Ureter (tissue), 1 donor: Measurements from ENCODE around the gene SHQ1. TPM values are rescaled to one million over a fixed set of nuclear protein-coding genes. Genes with fewer than 3 reads are reported as not detected.
"Not testable (repeated sequence)": the region's sequence is repeated elsewhere in the genome, so short reads cannot be mapped to it uniquely, and the experiment has no call there.

ENCODE experiments used
- DNase-seq: peaks from one replicate; pipeline ENCODE4 v3.0.0-alpha.2; 2020; ENCODE audit warnings: low spot score
- total RNA-seq: library from RNA; stranded (reverse); gene quantifications from one replicate; pipeline ENCODE4 v1.2.4, GENCODE V29; 2023
- donor health status: DM: yes; HTN: yes; CAD: no.

The SHQ1 gene
- total RNA-seq, 1 donor from 2014 or later: 31.4 TPM

- DNase-seq: no peak
Observed at GRCh38 chr3:72719137-72719536, 129.1 kb downstream of the SHQ1 start.

GRCh38 chr3:72714135-72714534, 134.1 kb downstream of the SHQ1 start:
- DNase-seq: not testable (repeated sequence)

- not testable (repeated sequence) for DNase-seq
Observed at GRCh38 chr3:72710471-72710870, 137.8 kb downstream of the SHQ1 start.

DNA sequence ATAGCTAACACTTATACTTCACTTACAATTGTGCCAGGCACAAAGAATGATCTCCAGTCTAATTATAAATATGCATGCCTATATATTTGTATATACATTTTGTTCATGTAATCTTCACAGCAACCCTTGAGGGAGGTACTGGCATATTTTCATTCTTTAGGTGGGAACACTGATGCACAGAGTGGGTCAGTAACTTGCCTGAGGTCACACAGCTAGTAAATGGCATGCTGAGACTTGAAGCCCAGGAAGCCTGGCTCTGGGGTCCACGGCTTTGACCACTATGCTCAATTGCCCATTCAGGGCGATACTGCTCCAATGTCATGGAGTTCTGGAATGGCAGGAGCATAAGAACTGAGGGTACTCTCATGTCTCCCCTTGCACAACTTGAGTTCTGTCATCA, 139.8 kb downstream of the SHQ1 start:
- no peak for DNase-seq

- DNase-seq: no peak
Observed at GRCh38 chr3:72702997-72703396, 145.2 kb downstream of the SHQ1 start.

DNA sequence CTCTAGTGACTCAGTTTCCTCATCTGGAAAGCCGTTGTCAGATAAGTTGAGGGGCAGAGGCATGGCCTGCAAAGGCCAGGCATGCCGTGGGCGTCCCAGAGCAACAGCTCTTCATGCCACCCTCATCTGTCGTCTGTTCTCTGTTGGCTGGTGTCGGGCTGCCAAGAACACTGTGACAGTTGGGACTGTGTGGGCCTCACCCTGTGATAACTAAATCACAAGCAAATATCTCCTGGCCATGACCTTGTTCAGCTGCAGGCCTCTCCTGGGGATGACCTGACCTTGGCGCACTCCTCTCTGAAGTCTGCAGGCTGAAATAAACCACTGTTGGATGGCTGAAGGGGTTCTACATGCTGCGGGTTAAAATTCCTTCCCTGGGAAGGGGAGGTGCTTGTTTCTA, 145.9 kb downstream of the SHQ1 start:
- DNase-seq: no peak

DNA sequence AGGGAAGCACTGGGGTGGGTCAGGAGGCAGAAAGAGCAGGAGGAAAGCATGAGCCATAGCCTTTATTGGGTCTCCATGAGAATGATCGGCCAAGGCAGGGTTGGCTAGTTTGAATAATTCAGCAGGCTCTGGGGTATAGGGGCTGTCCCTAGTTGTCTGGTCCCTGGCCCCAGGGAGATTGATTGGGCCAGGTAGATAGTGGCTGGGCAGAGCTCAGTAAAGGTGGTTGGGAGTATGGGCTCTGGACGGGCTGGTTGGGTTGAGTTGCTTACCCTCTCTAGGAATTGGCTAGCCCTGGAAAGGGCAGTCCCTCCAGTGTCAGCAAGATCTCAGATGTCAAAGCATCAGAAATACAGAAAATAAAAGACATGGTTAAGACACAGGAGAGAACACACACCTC, 148.1 kb downstream of the SHQ1 start:
- DNase-seq: no peak

GRCh38 chr3:72699631-72700030, 148.6 kb downstream of the SHQ1 start:
- DNase-seq: no peak

Other genes starting within 250 kb of the SHQ1 start
- gene GXYLT2, start 39.6 kb upstream of the SHQ1 start, total RNA-seq: 3.6 TPM
- gene PPP4R2, start 148.4 kb upstream of the SHQ1 start, total RNA-seq: 69.4 TPM
- gene EBLN2, start 213.2 kb upstream of the SHQ1 start, total RNA-seq: 11.0 TPM